B cell (primary cell): ENCODE measurements around the gene COL5A2.

Source experiments
- CTCF ChIP-seq: fragments of 200-600 bp; IDR thresholded peaks from one replicate; pipeline ENCODE4 v1.8.0; 2022; ENCODE audit warnings: antibody characterized with exemption, mild to moderate bottlenecking
- EZH2 ChIP-seq: IDR thresholded peaks from 2 replicates; pipeline ENCODE4 v1.6.1; 2012; ENCODE audit warnings: borderline replicate concordance, low read depth, mild to moderate bottlenecking, moderate library complexity, low read length; ENCODE audit not compliant: insufficient read depth, poor library complexity, severe bottlenecking

GRCh38 chr2:189204322-189204941 lies 24.9 kb upstream of the COL5A2 start:
- TF ChIP-seq CTCF (no peak), EZH2 (no peak)
